NCI-H1105 (cell line): Measurements from ENCODE around the gene ASTN1.
A peak's percentile ranks its signal among the peaks of the same experiment; 100 is the strongest.

ENCODE experiments used
- DNase-seq: peaks from one replicate; lab custom pipeline; 2025; lab: John Stamatoyannopoulos, UW

ASTN1 gene

DNA sequence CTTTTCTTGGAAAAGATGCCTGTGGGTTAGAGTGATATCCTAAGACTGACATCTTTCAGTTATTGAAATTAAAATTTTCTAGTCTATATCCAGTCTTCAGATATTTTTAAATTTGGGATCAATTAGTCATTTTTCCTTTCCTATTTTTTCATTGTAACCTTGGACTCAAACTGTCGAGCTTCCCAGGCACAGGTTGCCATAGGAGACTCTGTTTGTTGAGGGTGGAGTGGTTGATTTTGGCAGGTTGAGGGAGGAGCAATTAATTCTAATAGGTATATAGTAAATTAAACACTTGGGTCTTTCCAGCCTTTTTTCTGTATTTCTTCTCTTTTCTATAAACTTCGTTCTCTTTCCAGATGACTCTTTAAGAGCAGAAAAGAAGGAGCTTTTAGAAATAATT, 326.8 kb downstream of the ASTN1 start:
- peak; percentile 30 for DNase-seq

DNA sequence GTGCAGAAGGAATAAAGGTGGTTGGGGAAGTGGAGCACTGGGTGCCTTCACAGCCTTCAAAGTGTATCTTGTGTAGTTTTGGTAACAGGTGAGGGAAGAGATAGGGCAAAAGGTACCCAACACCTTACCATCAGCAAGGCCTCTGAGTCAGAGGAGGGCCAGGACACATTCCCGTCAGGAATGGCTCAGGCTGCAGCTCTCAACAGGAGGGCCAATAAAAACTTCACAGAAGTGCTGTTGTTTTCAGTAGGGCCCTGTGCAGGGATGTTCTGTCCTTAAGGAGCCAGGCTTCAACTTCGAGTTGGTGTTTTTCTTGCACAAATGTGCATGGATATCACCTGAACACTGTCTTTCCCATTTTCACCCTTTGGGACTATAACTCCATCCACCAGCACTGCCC, 333.4 kb downstream of the ASTN1 start:
- DNase-seq: no peak

DNA sequence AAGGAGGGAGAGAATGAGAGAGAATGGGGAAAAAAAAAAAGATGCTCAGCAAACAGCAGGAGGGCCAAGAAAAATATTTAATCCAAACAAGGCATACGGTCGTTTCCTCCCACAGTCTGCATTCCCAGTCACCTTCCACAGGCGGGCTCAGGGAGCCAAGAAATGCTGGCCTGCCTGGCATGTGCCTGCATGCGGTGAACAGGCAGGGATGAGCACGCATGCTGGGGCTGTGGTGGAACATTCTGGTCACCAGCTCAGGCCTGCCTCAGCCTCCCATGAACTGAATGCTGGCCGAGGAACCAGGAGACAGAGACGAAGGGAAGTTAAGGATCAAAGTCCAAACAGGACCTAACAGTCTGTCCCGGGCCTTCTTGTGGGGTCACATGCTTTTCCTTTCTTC, 335.3 kb downstream of the ASTN1 start:
- no peak for DNase-seq

DNA sequence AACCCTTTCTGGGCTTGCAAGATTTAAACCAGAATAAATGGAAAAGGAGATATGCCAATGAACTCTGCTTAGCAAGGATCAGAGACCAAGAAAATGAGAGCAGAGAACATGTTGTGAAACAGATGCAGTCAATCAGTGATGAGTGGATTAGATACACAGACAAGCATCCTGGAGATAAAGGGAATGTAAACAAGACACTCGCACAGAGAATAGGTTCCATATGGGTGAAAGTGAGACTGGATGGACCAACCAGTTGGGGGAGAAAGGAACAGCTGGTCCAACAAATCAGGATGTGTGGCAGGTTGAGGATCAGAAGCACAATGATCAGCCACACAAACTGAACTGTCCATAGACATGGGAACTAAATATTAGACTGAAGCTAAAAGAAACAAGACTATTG, 338.2 kb downstream of the ASTN1 start:
- no peak for DNase-seq

DNA sequence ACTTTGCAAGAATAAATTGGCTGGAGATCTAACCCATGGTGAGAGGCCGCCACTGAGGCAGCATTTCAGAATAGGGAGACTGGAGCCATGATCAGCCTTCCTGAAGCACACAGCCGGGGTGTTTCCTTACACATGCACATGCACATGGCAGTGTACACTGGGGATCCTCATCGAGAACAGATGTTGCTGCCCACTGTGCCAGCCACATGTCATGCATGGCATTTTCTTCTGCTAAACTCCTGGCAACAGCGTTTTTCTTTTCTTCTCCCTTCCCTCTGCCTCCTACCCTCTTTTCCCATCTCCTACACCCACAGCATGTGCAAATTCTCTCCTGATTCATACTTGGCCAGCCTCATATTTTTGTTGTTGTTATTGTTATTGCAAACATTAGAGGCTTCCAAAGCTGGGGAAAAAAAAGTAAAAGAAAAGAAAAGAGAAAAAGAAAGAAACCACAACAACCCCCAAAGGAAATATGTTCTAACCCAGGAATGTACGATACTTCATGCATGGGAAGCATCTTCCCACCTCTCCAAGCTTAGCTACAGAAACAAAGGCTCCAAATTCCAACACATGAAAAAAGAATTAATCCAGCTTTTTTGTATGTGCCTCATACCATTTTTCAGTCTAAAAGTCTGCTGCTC, 344.0 kb downstream of the ASTN1 start:
- no peak for DNase-seq

DNA sequence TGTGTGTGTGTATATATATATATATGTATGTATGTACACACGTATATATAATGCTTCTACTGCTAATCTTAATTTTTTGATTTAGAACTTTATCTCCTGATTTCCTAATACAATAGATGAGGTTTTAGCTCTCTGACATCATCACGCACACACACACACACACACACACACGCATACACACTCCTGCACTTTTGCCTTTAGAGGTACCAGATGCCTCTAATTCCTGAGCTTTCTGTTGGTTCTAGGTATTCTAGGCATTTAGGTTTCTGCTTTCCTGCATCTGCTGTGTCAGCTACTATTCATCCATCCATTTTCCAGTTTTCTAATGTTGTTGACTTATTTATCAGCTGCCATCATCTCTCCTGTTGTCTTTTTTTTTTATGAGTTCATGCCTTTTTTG, 348.3 kb downstream of the ASTN1 start:
- no peak for DNase-seq

DNA sequence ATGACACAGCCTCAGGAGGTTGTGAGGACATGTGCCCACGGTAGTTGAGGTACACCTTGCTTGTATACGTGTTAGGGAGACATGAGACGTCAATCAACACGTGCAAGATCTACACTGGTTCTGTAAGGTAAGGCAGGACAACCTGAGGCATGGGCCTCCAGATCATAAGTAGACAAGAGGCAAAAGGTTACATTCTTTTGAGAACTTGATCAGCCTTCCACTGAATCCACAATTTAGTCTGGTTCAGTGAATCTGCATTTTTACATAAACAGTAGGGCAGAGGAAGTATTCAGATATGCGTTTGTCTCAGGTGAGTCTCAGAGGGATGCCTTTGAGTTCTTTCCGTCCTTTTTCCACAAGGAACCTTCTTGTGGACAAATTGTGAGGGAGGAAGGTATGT, 348.9 kb downstream of the ASTN1 start:
- no peak for DNase-seq

DNA sequence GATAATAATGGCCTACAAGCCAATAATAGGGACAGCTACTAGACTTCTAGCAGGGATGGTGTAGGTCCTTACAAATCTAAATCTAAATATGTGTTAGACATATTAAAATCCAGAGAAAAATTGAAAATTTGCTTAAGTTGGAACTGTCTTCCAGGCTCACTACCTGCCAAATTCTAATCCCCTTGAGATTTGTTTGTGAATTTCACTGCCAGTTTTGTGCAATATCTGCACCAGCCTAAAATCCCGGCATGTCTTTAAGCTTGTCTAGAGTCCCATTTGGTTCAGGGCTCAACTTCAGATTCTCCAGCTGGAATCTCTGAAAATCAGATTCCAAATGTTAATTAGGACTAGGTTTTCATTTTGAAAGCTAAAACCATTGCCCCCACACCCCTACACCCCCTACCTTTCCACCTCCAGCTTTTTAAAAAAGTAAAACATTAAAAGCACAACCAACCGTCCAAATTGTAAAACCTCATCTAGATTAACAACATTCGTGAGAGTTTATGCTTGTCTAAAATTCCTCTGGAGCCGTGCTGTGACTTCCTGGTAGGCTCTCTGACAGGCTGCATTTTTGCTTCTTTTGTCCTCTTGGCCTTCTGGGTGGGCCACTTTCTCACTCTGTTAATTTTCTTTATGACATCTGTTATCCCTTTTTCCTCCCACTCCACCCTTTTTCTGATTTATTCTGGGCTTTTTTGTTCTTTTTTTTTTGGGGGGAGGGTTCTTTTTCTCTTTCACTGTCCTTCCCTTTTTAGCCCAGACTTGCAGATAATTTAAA, 352.8 kb downstream of the ASTN1 start:
- DNase-seq: no peak

DNA sequence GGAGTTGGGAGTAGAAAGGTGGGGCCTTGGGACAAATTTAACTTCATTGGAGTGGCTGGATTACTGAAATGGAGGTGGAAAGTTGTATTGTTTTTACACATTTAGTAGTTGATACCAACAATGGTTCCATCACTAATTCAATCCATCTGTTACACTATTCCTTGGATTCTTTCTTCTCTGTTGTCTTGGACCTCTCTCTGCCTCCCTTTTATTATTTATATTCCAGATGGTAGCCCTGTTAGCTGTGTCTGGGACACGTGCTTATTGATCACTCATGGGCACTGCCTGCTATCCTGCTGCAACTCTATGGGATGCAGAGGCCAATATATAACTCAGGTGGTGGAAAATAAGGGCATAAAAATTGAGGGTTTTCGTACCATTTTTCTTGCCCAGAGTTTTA, 355.2 kb downstream of the ASTN1 start:
- DNase-seq: no peak
